ENCODE data around the gene CTNS. TPM values are rescaled to one million over a fixed set of nuclear protein-coding genes. Genes with fewer than 3 reads are reported as not detected.
A peak's percentile ranks its signal among the peaks of the same experiment; 100 is the strongest.

The CTNS gene
- total RNA-seq, 1 donor, result 25.9 TPM

DNA sequence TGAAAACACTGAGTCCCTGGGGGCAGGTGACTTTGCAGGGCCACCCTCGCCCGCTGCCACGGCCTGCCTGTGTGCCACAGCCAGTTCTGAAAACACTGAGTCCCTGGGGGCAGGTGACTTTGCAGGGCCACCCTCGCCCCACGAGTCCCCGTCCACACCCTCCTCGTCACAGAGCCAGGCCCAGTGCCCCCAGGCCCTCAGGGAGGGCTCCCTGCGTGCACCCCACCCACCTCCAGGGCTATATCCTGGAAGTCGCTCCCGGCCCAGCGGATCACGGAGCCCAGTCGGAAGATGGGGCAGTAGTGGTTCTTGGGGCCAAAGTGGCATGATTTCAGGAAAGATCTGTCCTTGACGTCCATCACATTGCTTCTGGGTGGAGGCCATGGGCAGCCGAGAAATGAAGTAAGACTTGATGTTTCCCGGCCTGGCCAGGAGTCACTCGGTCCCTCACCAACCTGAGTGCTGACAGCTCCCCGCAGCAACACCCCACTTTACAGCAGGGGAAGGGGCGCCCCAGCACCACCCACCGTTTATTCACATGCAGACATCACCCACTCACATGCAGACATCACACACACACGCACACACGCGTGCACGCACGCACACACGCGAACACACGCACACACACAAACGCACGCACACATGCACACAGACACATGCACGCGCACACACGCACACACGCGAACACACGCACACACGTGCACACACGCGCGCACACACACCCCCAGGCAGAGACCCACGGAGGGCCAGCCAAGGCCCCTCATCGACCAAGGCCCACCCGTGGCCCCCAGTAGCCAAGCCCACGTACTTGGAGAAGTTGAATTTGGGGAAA is 52.9 kb downstream of the CTNS start:
- DNase-seq (ENCODE audit: low read depth), result no peak
- no peak overlapping the region for H3K4me3 ChIP-seq (ENCODE audit: low read depth, low read length)
- TF ChIP-seq, protein P1, sequence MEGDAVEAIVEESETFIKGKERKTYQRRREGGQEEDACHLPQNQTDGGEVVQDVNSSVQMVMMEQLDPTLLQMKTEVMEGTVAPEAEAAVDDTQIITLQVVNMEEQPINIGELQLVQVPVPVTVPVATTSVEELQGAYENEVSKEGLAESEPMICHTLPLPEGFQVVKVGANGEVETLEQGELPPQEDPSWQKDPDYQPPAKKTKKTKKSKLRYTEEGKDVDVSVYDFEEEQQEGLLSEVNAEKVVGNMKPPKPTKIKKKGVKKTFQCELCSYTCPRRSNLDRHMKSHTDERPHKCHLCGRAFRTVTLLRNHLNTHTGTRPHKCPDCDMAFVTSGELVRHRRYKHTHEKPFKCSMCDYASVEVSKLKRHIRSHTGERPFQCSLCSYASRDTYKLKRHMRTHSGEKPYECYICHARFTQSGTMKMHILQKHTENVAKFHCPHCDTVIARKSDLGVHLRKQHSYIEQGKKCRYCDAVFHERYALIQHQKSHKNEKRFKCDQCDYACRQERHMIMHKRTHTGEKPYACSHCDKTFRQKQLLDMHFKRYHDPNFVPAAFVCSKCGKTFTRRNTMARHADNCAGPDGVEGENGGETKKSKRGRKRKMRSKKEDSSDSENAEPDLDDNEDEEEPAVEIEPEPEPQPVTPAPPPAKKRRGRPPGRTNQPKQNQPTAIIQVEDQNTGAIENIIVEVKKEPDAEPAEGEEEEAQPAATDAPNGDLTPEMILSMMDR (IDR thresholded peaks at IDR 0.05; ENCODE audit: insufficient read depth, low read depth, low read length), result no peak

DNA sequence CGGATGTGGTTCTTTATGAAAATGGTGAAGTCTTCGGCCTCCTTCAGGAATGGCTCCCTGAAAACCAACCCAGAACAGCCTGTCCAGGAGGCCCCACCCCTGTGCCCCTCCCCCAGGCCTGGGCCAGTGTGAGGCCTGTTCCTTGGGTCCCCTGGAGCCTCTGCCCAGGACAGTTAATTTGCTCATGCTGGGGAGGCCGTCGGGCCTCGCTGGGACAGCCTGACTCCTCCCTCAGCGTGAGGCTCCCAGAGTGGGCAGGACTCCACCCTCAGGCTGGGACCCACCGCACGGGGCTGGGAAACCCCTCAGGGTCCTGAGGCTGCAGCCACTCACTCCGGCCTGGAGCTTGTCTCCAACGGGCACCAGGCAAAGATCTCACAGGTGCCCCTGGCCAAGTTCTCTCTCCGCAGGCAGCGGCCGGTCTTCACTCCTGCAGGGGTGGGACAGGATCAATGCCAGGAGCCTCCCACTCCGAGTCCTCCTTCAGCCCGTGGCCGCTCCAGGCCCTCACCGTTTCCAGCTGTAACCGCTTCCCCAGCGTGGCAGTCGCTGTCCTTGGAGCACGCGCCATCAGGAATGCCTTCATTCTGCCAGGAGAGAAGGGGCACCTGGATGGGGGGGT is 53.6 kb downstream of the CTNS start:
- no peak overlapping the region for H3K4me3 ChIP-seq (ENCODE audit: low read depth, low read length)
- TF ChIP-seq, protein P1 (IDR thresholded peaks at IDR 0.05; ENCODE audit: insufficient read depth, low read depth, low read length), result no peak
- no peak for DNase-seq (ENCODE audit: low read depth)

DNA sequence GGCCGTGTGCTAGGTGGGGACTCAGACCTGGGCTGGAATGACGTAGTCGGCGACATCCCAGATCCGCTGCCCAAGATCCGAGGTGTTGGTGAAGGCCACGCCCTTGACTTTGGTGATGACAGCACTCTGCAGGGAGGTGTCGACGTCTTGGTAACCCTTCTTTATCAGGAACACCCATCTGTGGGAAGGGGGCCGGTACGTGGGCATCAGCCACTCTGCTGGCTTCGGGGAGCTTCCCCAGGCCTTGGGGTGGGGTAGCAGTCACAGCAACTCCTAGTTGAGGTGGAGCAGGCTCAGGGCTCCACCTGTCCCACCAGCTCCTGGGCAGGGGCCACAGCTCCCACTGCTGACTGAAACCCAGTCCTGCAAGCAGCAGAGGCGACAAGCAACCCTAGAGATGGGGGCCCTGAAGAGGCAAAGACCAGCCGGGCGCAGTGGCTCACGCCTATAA is 55.1 kb downstream of the CTNS start:
- H3K4me3 ChIP-seq (ENCODE audit: low read depth, low read length), result no peak overlapping the region
- TF ChIP-seq, protein P1 (IDR thresholded peaks at IDR 0.05; ENCODE audit: insufficient read depth, low read depth, low read length), result no peak
- no peak for DNase-seq (ENCODE audit: low read depth)

DNA sequence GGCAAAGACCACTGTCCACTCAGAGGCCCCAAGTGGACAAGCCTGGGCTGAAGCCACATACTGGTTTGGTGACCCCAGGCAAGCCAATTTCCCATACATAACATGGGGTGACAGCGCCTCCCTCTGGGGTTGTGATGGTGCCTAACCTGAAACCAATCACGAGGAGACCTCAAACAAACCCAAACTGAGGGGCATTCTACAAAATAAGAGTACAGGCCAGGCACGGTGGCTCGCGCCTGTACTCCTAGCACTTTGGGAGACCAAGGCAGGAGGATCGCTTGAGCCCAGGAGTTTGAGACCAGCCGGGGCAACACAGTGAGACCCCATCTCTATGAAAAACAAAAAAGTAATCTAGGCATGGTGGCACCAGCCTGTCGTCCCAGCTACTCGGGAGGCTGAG is 55.8 kb downstream of the CTNS start:
- no peak for DNase-seq (ENCODE audit: low read depth)
- no peak overlapping the region for H3K4me3 ChIP-seq (ENCODE audit: low read depth, low read length)
- TF ChIP-seq, protein P1 (IDR thresholded peaks at IDR 0.05; ENCODE audit: insufficient read depth, low read depth, low read length), result peak; percentile 14

DNA sequence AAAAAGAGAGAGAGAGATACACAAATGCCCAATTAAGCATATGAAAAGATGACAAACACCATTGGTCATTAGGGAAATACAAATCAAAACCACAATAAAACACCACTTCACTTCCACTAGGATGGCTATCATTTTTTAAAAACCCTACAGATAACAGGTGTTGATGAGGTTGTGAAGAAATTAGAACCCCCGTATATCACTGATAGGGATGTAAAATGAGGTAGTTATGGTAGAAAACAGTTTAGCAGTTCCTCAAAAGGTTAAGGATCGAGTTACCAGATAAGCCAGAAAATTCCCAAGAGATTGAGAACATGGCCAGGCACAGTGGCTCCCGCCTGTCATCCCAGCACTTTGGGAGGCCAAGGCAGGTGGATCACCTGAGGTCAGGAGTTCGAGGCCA is 56.6 kb downstream of the CTNS start:
- H3K4me3 ChIP-seq (ENCODE audit: low read depth, low read length), result no peak overlapping the region
- TF ChIP-seq, protein P1 (IDR thresholded peaks at IDR 0.05; ENCODE audit: insufficient read depth, low read depth, low read length), result no peak
- DNase-seq (ENCODE audit: low read depth), result no peak

DNA sequence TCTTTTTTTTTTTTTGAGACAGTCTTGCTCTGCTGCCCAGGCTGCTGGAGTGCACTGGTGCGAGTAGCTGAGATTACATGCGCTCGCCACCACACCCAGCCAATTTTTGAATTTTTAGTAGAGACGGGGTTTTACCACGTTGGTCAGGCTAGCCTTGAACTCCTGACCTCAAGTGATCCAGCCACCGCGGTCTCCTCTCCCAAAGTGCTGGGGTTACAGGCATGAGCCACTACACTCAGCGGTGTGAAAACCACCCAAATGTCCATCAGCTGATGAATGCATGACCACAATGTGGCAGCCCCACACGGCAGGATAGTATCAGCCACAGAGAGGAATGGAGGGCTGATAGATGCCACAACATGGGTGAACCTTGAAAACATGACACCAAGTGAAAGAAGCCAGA is 57.3 kb downstream of the CTNS start:
- DNase-seq (ENCODE audit: low read depth), result no peak
- TF ChIP-seq, protein P1 (IDR thresholded peaks at IDR 0.05; ENCODE audit: insufficient read depth, low read depth, low read length), result no peak
- no peak overlapping the region for H3K4me3 ChIP-seq (ENCODE audit: low read depth, low read length)
